Heart right ventricle (tissue), 16 donors: ENCODE measurements around the gene SPACA6. TPM values are rescaled to one million over a fixed set of nuclear protein-coding genes. Genes with fewer than 3 reads are reported as not detected.
"Not testable (repeated sequence)": the region's sequence is repeated elsewhere in the genome, so short reads cannot be mapped to it uniquely, and the experiment has no call there.

Source experiments
- ATAC-seq, 8 donors: fragments of 200-7000 bp; cut with Tn5 transposase; one replicate each; pipeline ENCODE4 v1.9.1; 2020; ENCODE audit warnings: mild to moderate bottlenecking in 8 of 8, moderate library complexity in 8 of 8, moderate number of reproducible peaks in 1 of 8
- DNase-seq, 2 donors: peaks; one replicate each; pipeline ENCODE4 v3.0.0-alpha.2; 2020
- H3K27ac ChIP-seq, 10 donors: fragments of 200-600 bp; sonication (generic) in 2 of 10; one replicate each; pipeline versions ENCODE4 v1.5.0 to v1.8.0; 2020 to 2022; ENCODE audit warnings: mild to moderate bottlenecking in 3 of 10
- H3K27me3 ChIP-seq, 7 donors: fragments of 200-600 bp; one replicate each; pipeline ENCODE4 v1.8.0; 2021 to 2022; ENCODE audit warnings: mild to moderate bottlenecking in 2 of 7
- H3K36me3 ChIP-seq, 9 donors: fragments of 200-600 bp; sonication (generic) in 1 of 9; one replicate each; pipeline versions ENCODE4 v1.5.0 to v1.8.0; 2020 to 2022; ENCODE audit warnings: mild to moderate bottlenecking in 2 of 9
- H3K4me1 ChIP-seq, 9 donors: fragments of 200-600 bp; sonication (generic) in 1 of 9; one replicate each; pipeline versions ENCODE4 v1.5.0 to v1.8.0; 2020 to 2022; ENCODE audit warnings: mild to moderate bottlenecking in 4 of 9
- H3K4me3 ChIP-seq, 10 donors: fragments of 200-600 bp; sonication (generic) in 2 of 10; one replicate each; pipeline versions ENCODE4 v1.5.0 to v1.8.0; 2020 to 2022; ENCODE audit warnings: mild to moderate bottlenecking in 7 of 10, moderate library complexity in 2 of 10
- H3K9me3 ChIP-seq, 11 donors: fragments of 200-600 bp in 10 of 11; sonication (generic) in 2 of 11; one replicate each; pipeline versions ENCODE4 v1.5.0 to v1.8.0; 2013 to 2022; ENCODE audit warnings: mild to moderate bottlenecking in 2 of 11, control low read depth in 1 of 11, moderate library complexity in 1 of 11
- CTCF ChIP-seq, 9 donors: fragments of 200-600 bp; sonication (generic) in 2 of 9; IDR thresholded peaks; one replicate each; pipeline versions ENCODE4 v1.5.0 to v1.8.0; 2021 to 2022; ENCODE audit warnings: antibody characterized with exemption in 9 of 9, mild to moderate bottlenecking in 5 of 9, moderate library complexity in 1 of 9
- WGBS, 2 donors: extraction: QIAGEN DNeasy Blood & Tissue Kit; methylation state at CpG; one replicate each; pipeline ENCODE4 v1.1.7; 2013; ENCODE audit warnings: inconsistent platforms in 1 of 2; 5-methylcytosine and 5-hydroxymethylcytosine counted together
- intact Hi-C, 10 donors: fragments of 100-400 bp; cut with DNase I; formaldehyde crosslinking; loops; one replicate each; pipeline versions ENCODE4 v1.11.1 to v1.14.2; 2022
- polyA plus RNA-seq, 2 donors: library from polyadenylated mRNA; stranded (reverse); fragments of 200-250 nt; gene quantifications; one replicate each; pipeline ENCODE4 v1.2.3, GENCODE V29; 2013
- total RNA-seq, 10 donors: library from RNA; stranded (reverse); fragmentation: NEBNext Ultra II Directional in 3 of 10; extraction: Animal tissue kit (Norgen Biotek cat#: 25700) in 3 of 10; gene quantifications; one replicate each; pipeline versions ENCODE4 v1.2.1 to v1.2.4, GENCODE V29; 2021 to 2023
- donor health status: Arrhythmogenic right ventricular cardiomyopathy.
- donor health status: ischemic (EF 13 %, LVEDD 7.1; RV severe dilation, severe dysfunction).
- donor health status: healthy with polysubstance abuse.
- donor health status: DM: no; HTN: yes; CAD: no.
- donor health status: DM: no; HTN: no; CAD: no.
- donor health status: ischemic (EF 25% LVEDD 6.9; RV normal size, moderate dysfunction).
- donor health status: ischemic (EF 25% LVEDD 5.7; RV mildly dilated, moderate dysfunction).
- donor health status: healthy.
- donor health status: DM: yes; HTN: yes; CAD: no.
- donor health status: Ischemic cardiomyopathy.
- donor health status: ischemic (EF 35%, LVEDD 5.7; RV mildly dilated, moderate dysfunction).
- donor health status: nonischemic (EF 11% LVEDD 7.7; RV severe dilation, severe dysfunction).
- donor health status: DM: yes; HTN: yes; CAD: no.
- donor health status: PGD.
- donor health status: ischemic (EF 29% LVEDD 5.4; RV normal size, mild dysfunction).
- donor health status: nonischemic (EF 23%, LVEDD 6.1; RV moderate dilation, normal function).

SPACA6 gene
- total and polyA plus RNA-seq, 12 donors, result 6.4 to 45.1 (median 10.1) TPM

GRCh38 chr19:51735759-51736449 is 42.8 kb downstream of the SPACA6 start:
- DNase-seq, result peak in 1 of 2 donors; percentile 41
- H3K4me3 ChIP-seq, result no peak overlapping the region
- peak overlapping the region in 2 of 10 donors; percentile 55 to 84 for H3K27ac ChIP-seq
- no peaks in the 10 kb centered on the region for H3K9me3 ChIP-seq
- intact Hi-C loops, result no loop called here
- ATAC-seq, result peak; percentile 42 to 93 (median 74)
- 63 to 66% methylated on average over 10 of the region's 10 CpGs for WGBS, 2 donors
- no peaks in the 10 kb centered on the region for H3K36me3 ChIP-seq
- H3K4me1 ChIP-seq, result peaks cover 0 to 50% (median 0%) of the 10 kb centered on the region in 9 donors
- peaks cover 0 to 64% (median 36%) of the 10 kb centered on the region in 7 donors for H3K27me3 ChIP-seq
- no peak for TF ChIP-seq CTCF (IDR thresholded peaks at IDR 0.05)

- no peak for DNase-seq
- ATAC-seq, result no peak
- Histone ChIP-seq H3K9me3 (no peaks in the 10 kb centered on the region), H3K4me1 (peaks cover 0 to 53% (median 0%) of the 10 kb centered on the region in 9 donors), H3K36me3 (no peaks in the 10 kb centered on the region), H3K4me3 (no peak overlapping the region), H3K27ac (peak overlapping the region in 1 of 10 donors; percentile 84), H3K27me3 (peaks cover 0 to 61% (median 28%) of the 10 kb centered on the region in 7 donors)
- no peak for TF ChIP-seq CTCF (IDR thresholded peaks at IDR 0.05)
- WGBS, 2 donors, result 88 to 95% methylated on average over 3 of the region's 3 CpGs
- intact Hi-C loops, result no loop called here
Measured at GRCh38 chr19:51737389-51737788, 44.3 kb downstream of the SPACA6 start.

GRCh38 chr19:51737924-51738323 is 44.8 kb downstream of the SPACA6 start:
- peak overlapping the region in 1 of 10 donors; percentile 34 for H3K27ac ChIP-seq
- intact Hi-C loops, result no loop called here
- H3K27me3 ChIP-seq, result peaks cover 0 to 60% (median 24%) of the 10 kb centered on the region in 7 donors
- ATAC-seq, result no peak
- DNase-seq, result no peak
- WGBS, 2 donors, result 76 to 77% methylated on average over 2 of the region's 2 CpGs
- no peak for TF ChIP-seq CTCF (IDR thresholded peaks at IDR 0.05)
- H3K4me1 ChIP-seq, result peaks cover 0 to 57% (median 0%) of the 10 kb centered on the region in 9 donors
- no peaks in the 10 kb centered on the region for H3K36me3 ChIP-seq
- no peaks in the 10 kb centered on the region for H3K9me3 ChIP-seq
- H3K4me3 ChIP-seq, result no peak overlapping the region

- H3K4me3 ChIP-seq, intact Hi-C loops, DNase-seq, ATAC-seq, H3K9me3 ChIP-seq, H3K36me3 ChIP-seq: not testable (repeated sequence)
- Histone ChIP-seq H3K27ac (peak overlapping the region in 1 of 10 donors; percentile 34), H3K27me3 (peaks cover 0 to 56% (median 24%) of the 10 kb centered on the region in 7 donors), H3K4me1 (peaks cover 0 to 57% (median 0%) of the 10 kb centered on the region in 9 donors)
- WGBS, 2 donors, result 86 to 94% methylated on average over 10 of the region's 10 CpGs
Measured at GRCh38 chr19:51738523-51738922, 45.4 kb downstream of the SPACA6 start.
